ENCODE results near the gene KERA.

Gene KERA

DNA sequence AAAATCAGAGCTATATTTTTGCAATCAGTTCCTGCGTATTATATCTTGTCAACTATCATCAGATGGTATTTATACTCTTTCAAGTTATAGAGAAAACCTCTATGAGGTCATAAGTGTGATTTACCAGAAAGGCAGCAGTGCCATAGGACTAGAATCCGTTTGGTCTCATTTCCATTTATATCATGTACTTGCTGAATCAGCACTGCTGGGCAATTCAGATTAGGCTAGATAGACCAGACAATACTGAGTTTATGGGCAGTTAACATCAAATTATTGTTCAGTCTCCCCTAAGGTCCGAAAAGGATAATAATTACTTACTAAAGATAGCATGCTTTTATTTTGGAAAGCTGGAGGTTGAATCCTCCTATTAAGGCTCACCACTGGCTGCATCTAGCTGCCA lies 6.8 kb upstream of the KERA start:
- no peak overlapping the region for H3K9ac ChIP-seq (ENCODE audit: insufficient read length)
- H3K36me3 ChIP-seq (ENCODE audit: insufficient read depth, low read length): no peaks in the 10 kb centered on the region
- no peak overlapping the region for H3K27ac ChIP-seq
- no peak overlapping the region for H3K4me3 ChIP-seq
- no peak for DNase-seq (ENCODE audit: low read depth, low spot score)
- TF ChIP-seq POLR2AphosphoS5 (IDR thresholded peaks at IDR 0.05; ENCODE audit: borderline replicate concordance, low read depth, low read length) (no peak), EZH2 (IDR thresholded peaks at IDR 0.05) (no peak), FOXP2 (optimal IDR thresholded peaks at IDR 0.05; ENCODE audit: control extremely low read depth, extremely low read length, insufficient read depth) (no peak)
- H3K9me3 ChIP-seq (ENCODE audit: low read depth, low read length): no peaks in the 10 kb centered on the region

DNA sequence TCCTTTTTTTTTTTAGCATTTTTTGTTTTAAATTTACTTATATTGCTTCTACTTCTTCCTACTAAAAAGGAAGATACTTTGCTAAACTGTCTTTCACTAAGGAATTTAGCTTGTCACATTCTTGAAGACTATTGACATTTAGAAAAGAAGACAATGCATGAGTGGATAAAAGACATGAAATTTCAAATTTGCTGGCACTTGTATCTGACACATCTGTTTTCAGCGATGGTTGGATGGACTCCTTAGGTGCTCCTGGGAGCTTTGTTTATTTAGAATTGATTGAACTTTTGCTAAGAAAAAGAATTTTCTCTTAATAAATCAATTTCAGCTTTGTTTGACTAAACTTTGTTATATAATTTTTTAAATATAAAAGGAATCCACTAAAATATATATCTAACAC lies 3.3 kb upstream of the KERA start:
- Histone ChIP-seq H3K9me3 (ENCODE audit: low read depth, low read length) (no peaks in the 10 kb centered on the region), H3K27ac (no peak overlapping the region), H3K4me3 (no peak overlapping the region), H3K9ac (ENCODE audit: insufficient read length) (no peak overlapping the region), H3K36me3 (ENCODE audit: insufficient read depth, low read length) (no peaks in the 10 kb centered on the region)
- no peak for DNase-seq (ENCODE audit: low read depth, low spot score)
- no peak for TF ChIP-seq FOXP2 (optimal IDR thresholded peaks at IDR 0.05; ENCODE audit: control extremely low read depth, extremely low read length, insufficient read depth)
- TF ChIP-seq POLR2AphosphoS5 (IDR thresholded peaks at IDR 0.05; ENCODE audit: borderline replicate concordance, low read depth, low read length): no peak
- TF ChIP-seq EZH2 (IDR thresholded peaks at IDR 0.05): no peak

DNA sequence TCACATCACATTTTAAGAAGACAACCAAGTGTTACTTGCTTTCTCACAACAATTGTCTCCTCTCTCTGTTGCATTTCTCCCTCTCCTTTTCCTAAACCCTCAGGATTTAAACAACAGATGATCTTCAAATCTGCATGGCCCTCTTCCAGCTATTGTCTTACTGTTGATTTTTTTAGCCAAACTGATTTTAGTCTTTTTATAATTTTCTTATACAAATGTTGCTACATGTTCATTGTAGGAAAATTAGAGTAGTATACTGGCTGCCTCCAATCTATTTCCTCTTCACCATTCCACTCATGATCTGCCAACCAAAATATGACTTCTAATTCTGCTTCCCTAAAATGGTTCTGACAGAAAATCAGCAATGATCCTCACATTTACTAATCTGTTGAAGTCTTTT lies 1.4 kb upstream of the KERA start:
- no peaks in the 10 kb centered on the region for H3K9me3 ChIP-seq (ENCODE audit: low read depth, low read length)
- no peak overlapping the region for H3K4me3 ChIP-seq
- TF ChIP-seq EZH2 (IDR thresholded peaks at IDR 0.05) (no peak), FOXP2 (optimal IDR thresholded peaks at IDR 0.05; ENCODE audit: control extremely low read depth, extremely low read length, insufficient read depth) (no peak), POLR2AphosphoS5 (IDR thresholded peaks at IDR 0.05; ENCODE audit: borderline replicate concordance, low read depth, low read length) (no peak)
- H3K9ac ChIP-seq (ENCODE audit: insufficient read length): no peak overlapping the region
- no peak for DNase-seq (ENCODE audit: low read depth, low spot score)
- H3K27ac ChIP-seq: no peak overlapping the region
- H3K36me3 ChIP-seq (ENCODE audit: insufficient read depth, low read length): no peaks in the 10 kb centered on the region

- no peak overlapping the region for H3K9ac ChIP-seq (ENCODE audit: insufficient read length)
- DNase-seq (ENCODE audit: low read depth, low spot score): no peak
- TF ChIP-seq FOXP2 (optimal IDR thresholded peaks at IDR 0.05; ENCODE audit: control extremely low read depth, extremely low read length, insufficient read depth) (no peak), POLR2AphosphoS5 (IDR thresholded peaks at IDR 0.05; ENCODE audit: borderline replicate concordance, low read depth, low read length) (no peak), EZH2 (IDR thresholded peaks at IDR 0.05) (no peak)
- 0 out of 2 replicates have a peak overlapping the region, but pooled peaks have one; percentile 21 for H3K27ac ChIP-seq
- no peak overlapping the region for H3K4me3 ChIP-seq
- H3K9me3 ChIP-seq (ENCODE audit: low read depth, low read length): no peaks in the 10 kb centered on the region
- H3K36me3 ChIP-seq (ENCODE audit: insufficient read depth, low read length): no peaks in the 10 kb centered on the region
Observed at GRCh38 chr12:91058786-91059185, 962 bp upstream of the KERA start.

- no peaks in the 10 kb centered on the region for H3K9me3 ChIP-seq (ENCODE audit: low read depth, low read length)
- DNase-seq (ENCODE audit: low read depth, low spot score): no peak
Observed at GRCh38 chr12:91056488-91056887, 1.3 kb downstream of the KERA start.

GRCh38 chr12:91055976-91056375 lies 1.8 kb downstream of the KERA start:
- Histone ChIP-seq H3K4me3 (no peak overlapping the region), H3K36me3 (ENCODE audit: insufficient read depth, low read length) (no peaks in the 10 kb centered on the region), H3K9me3 (ENCODE audit: low read depth, low read length) (no peaks in the 10 kb centered on the region), H3K9ac (ENCODE audit: insufficient read length) (no peak overlapping the region), H3K27ac (peak overlapping the region; percentile 75; the same call in 1 of the 2 replicates)
- TF ChIP-seq EZH2 (IDR thresholded peaks at IDR 0.05): no peak
- TF ChIP-seq POLR2AphosphoS5 (IDR thresholded peaks at IDR 0.05; ENCODE audit: borderline replicate concordance, low read depth, low read length): no peak
- TF ChIP-seq FOXP2 (optimal IDR thresholded peaks at IDR 0.05; ENCODE audit: control extremely low read depth, extremely low read length, insufficient read depth): no peak
- DNase-seq (ENCODE audit: low read depth, low spot score): no peak

More at GRCh38 chr12:91056488-91056887, 1.3 kb downstream of the KERA start:
- no peak overlapping the region for H3K9ac ChIP-seq (ENCODE audit: insufficient read length)
- H3K4me3 ChIP-seq: 0 out of 2 replicates have a peak overlapping the region, but pooled peaks have one; percentile 12
- no peak for TF ChIP-seq EZH2 (IDR thresholded peaks at IDR 0.05)
- no peak for TF ChIP-seq POLR2AphosphoS5 (IDR thresholded peaks at IDR 0.05; ENCODE audit: borderline replicate concordance, low read depth, low read length)
- no peak for TF ChIP-seq FOXP2 (optimal IDR thresholded peaks at IDR 0.05; ENCODE audit: control extremely low read depth, extremely low read length, insufficient read depth)
- H3K36me3 ChIP-seq (ENCODE audit: insufficient read depth, low read length): no peaks in the 10 kb centered on the region
- peak overlapping the region; percentile 75 for H3K27ac ChIP-seq

- Histone ChIP-seq H3K36me3 (ENCODE audit: insufficient read depth, low read length) (no peaks in the 10 kb centered on the region), H3K27ac (no peak overlapping the region), H3K9ac (ENCODE audit: insufficient read length) (no peak overlapping the region), H3K4me3 (no peak overlapping the region), H3K9me3 (ENCODE audit: low read depth, low read length) (no peaks in the 10 kb centered on the region)
- TF ChIP-seq EZH2 (IDR thresholded peaks at IDR 0.05): no peak
- no peak for DNase-seq (ENCODE audit: low read depth, low spot score)
Observed at GRCh38 chr12:91053951-91054715, 3.7 kb downstream of the KERA start.

GRCh38 chr12:91052026-91052425 lies 5.8 kb downstream of the KERA start:
- H3K9ac ChIP-seq (ENCODE audit: insufficient read length): no peak overlapping the region
- no peaks in the 10 kb centered on the region for H3K9me3 ChIP-seq (ENCODE audit: low read depth, low read length)
- H3K36me3 ChIP-seq (ENCODE audit: insufficient read depth, low read length): no peaks in the 10 kb centered on the region
- H3K4me3 ChIP-seq: no peak overlapping the region
- TF ChIP-seq POLR2AphosphoS5 (IDR thresholded peaks at IDR 0.05; ENCODE audit: borderline replicate concordance, low read depth, low read length) (no peak), FOXP2 (optimal IDR thresholded peaks at IDR 0.05; ENCODE audit: control extremely low read depth, extremely low read length, insufficient read depth) (no peak), EZH2 (IDR thresholded peaks at IDR 0.05) (no peak)
- DNase-seq (ENCODE audit: low read depth, low spot score): no peak
- H3K27ac ChIP-seq: no peak overlapping the region

- no peak for DNase-seq (ENCODE audit: low read depth, low spot score)
- Histone ChIP-seq H3K27ac (peak overlapping the region; percentile 13; the same call in 1 of the 2 replicates), H3K4me3 (no peak overlapping the region), H3K9ac (ENCODE audit: insufficient read length) (no peak overlapping the region), H3K9me3 (ENCODE audit: low read depth, low read length) (no peaks in the 10 kb centered on the region), H3K36me3 (ENCODE audit: insufficient read depth, low read length) (no peaks in the 10 kb centered on the region)
- TF ChIP-seq POLR2AphosphoS5 (IDR thresholded peaks at IDR 0.05; ENCODE audit: borderline replicate concordance, low read depth, low read length): no peak
- no peak for TF ChIP-seq FOXP2 (optimal IDR thresholded peaks at IDR 0.05; ENCODE audit: control extremely low read depth, extremely low read length, insufficient read depth)
- no peak for TF ChIP-seq EZH2 (IDR thresholded peaks at IDR 0.05)
Observed at GRCh38 chr12:91044586-91044985, 13.2 kb downstream of the KERA start.
